ENCODE measurements around the gene RNF208.

RNF208 gene

GRCh38 chr9:137237759-137238726 lies 16.0 kb upstream of the RNF208 start:
- no peak for DNase-seq

- DNase-seq, result no peak
Observed at GRCh38 chr9:137236936-137237421, 14.9 kb upstream of the RNF208 start.

- peak; percentile 91 for DNase-seq
Observed at GRCh38 chr9:137236238-137236935, 14.3 kb upstream of the RNF208 start.

GRCh38 chr9:137235424-137236237 lies 13.6 kb upstream of the RNF208 start:
- no peak for DNase-seq

- DNase-seq, result no peak
Observed at GRCh38 chr9:137234758-137235423, 12.9 kb upstream of the RNF208 start.

- DNase-seq, result no peak
Observed at GRCh38 chr9:137234055-137234697, 12.1 kb upstream of the RNF208 start.

- no peak for DNase-seq
Observed at GRCh38 chr9:137233143-137233980, 11.3 kb upstream of the RNF208 start.

GRCh38 chr9:137232510-137232909 lies 10.5 kb upstream of the RNF208 start:
- no peak for DNase-seq

GRCh38 chr9:137232101-137232500 lies 10.1 kb upstream of the RNF208 start:
- no peak for DNase-seq

- DNase-seq, result no peak
Observed at GRCh38 chr9:137231372-137232039, 9.5 kb upstream of the RNF208 start.

- no peak for DNase-seq
Observed at GRCh38 chr9:137230705-137231371, 8.8 kb upstream of the RNF208 start, which contains the start of gene SLC34A3. Gene SLC34A3 (plus strand): TSS chr9:137230901. CDS start chr9:137231703, 802 bp downstream.

GRCh38 chr9:137229903-137230704 lies 8.1 kb upstream of the RNF208 start:
- no peak for DNase-seq

- no peak for DNase-seq
Observed at GRCh38 chr9:137228968-137229896, 7.2 kb upstream of the RNF208 start.

GRCh38 chr9:137228506-137228967 lies 6.5 kb upstream of the RNF208 start:
- no peak for DNase-seq

GRCh38 chr9:137227853-137228505 lies 5.9 kb upstream of the RNF208 start:
- no peak for DNase-seq

- peak; percentile 85 for DNase-seq
Observed at GRCh38 chr9:137227054-137227852, 5.2 kb upstream of the RNF208 start, which contains the start of gene RNF224. Gene RNF224 (plus strand): TSS chr9:137227502. CDS start chr9:137228336, 834 bp downstream.
